NCI-H345 treated with DMSO at 0.1 percent for 48 hours (cell line): ENCODE measurements around the gene CD58.
"Not testable (repeated sequence)": the region's sequence is repeated elsewhere in the genome, so short reads cannot be mapped to it uniquely, and the experiment has no call there.

Experiments
- DNase-seq: peaks from one replicate; lab custom pipeline; 2025; ENCODE audit not compliant: unreplicated experiment; lab: John Stamatoyannopoulos, UW

CD58 gene

DNA sequence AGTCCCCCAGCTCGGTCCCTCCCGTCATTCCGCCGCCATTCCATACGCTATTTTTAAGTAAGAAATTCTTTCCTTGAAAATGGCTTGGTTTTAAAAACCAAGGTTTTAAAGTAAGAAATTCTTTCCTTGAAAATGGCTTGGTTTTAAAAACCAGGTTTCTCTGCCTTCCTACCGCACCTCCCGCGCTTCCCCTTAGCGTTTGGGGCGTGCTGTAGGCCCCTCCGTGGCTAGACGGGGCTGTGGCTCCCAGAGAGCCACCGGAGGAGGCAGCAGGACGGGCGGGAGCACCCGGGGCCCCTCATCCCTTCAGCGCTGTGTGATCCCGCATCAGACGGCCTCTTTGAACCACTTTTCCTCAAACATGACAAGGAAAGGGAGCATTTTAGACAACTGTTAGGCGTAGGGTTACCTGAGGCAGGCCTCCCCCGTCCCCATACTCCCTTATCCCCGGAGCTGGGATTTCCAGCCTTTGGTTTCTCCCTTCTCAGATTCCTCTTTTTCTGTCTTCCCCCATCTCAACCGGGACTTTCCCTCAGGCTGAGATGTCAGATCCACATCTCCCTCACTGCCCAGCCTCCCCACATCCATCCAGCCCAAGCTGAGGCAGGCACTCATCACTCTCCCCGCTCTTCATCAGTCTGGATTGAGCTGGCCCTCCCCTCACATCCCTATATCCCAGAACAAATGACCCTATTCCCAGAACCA lies 541 bp upstream of the CD58 start:
- DNase-seq: no peak

DNA sequence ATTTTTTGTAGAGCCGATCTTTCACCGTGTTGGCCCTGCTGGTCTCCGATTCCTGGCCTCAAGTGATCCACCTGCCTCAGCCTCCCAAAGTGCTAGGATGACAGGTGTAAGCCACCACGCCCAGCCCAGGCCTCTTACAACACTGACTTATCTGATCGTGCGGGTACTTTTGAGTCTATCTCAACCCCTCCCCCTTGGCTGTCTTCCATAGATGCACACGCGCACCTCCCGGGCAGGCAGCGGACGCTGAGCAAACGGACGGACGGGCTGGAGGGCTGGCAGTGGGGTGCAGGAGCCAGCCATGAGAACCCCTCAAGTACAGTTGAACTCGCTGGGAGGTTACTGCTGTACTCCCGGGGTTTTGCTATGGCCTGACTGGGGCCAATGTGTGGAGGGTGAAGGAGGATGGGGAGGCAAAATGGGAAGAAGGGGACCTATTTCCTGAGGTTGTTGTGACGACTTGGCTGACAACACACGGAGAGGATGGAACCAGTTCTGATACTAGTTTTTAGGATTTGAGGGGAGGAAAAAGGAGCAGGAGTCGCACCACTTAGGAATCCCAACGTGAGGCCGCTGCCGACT lies 959 bp downstream of the CD58 start:
- DNase-seq: peak; percentile 22

GRCh38 chr1:116569381-116569670 lies 1.5 kb downstream of the CD58 start:
- DNase-seq: no peak

DNA sequence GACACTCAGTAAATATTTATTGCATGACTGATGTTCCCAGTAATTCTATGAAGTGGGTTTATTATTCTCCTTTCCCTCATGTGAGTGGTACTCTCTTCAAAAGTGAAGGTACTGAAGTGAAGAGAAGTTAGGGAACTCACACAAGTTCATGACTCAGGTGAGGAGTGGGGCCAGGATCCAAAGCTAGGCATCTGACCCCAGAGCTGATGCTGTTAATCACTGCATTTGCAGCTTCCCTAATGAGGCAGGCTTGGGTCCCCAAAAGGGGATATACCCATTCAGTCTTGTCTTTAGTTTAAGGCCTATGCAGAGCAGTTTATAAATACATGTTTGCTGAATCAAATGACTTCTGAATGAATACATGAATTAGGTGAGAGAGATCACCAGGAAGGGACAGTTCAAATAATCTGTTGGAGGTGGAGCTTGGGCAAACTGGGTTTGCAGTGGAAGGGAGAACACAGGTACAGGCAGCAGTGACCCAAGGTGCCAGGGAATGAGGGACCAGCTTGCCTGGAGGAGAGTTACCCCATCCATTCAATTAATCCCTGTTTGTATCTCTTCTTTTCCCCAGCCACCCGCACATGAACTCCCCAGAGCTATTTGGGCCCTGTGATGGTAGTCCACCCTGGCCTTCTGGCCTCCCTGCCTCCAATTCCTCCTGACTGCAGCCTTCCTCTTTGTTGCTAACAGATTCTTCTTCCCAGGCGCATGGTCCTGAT lies 2.0 kb downstream of the CD58 start:
- DNase-seq: no peak

DNA sequence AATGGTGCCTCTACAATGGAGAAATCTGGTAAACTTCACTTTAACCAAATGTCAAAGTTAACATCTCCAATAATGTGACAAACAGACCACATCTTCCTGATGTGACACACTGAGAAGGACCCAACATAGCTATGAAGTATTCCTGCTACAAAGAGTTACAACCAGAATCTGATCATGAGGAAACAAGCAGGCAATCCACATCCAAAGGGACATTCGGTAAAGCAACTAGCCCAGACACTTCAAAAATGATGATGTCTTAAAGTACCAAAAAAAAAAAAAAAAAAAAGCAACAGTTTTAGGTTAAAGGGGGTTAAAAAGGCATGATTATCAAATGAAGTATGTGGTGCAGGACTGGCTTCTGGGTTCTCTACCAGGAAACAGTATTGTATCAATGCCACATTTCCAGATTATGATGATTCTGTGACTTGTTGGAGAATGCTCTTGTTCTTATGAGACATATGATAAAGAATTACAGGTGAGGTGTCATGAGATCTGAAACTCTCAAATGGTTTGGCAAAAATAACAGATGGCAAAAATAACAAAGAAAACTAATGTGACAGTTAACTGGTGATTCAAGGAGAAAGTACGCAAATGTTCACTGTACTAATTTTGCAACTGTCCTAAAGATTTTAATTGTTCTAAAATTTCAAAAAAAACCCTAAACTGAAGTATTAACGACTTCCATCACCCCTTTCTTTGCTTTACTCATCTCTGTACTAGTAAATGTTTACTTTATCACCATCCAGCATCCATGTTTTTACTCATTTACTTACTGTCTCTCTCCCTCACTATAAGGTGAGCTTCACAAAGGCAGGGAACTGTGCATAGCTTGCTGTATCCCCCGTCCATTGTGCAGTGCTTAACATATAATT lies 2.8 kb downstream of the CD58 start:
- DNase-seq: no peak

- DNase-seq: no peak
These were observed 5.6 kb downstream of the CD58 start for GRCh38 chr1:116565222-116565621.

DNA sequence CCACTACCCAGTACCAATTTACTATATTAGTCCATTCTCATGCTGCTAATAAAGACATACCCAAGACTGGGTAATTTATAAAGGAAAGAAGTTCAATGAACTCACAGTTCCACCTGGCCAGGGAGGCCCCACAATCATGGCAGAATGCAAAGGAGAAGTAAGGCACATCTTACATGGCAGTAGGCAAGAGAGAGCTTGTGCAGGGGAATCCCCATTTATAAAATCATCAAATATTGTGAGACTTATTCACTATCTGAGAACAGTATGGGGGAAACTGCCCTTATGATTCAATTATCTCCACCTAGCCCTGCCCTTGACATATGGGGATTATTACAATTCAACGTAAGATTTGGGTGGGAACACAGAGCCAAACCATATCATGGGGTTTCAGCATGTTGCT lies 6.4 kb downstream of the CD58 start:
- DNase-seq: no peak

GRCh38 chr1:116562465-116562864 lies 8.4 kb downstream of the CD58 start:
- DNase-seq: not testable (repeated sequence)

DNA sequence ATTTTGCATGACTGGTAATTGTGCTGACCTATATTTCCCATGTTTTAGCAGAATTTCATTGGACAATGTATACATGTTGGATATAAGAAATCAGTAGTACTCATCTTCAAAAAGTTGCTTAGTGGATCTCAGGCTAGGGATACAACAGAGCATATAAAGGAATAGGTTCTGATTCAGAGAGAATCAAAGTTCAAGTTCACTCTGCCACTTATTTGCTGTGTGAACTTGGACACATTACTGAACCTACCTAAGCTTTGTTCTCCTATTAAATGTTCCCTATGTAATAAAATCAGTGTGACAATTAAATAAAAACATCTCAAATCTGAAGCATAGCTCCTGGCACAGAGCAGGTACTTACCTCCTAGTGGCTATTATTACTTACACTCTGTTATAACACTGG lies 9.3 kb downstream of the CD58 start:
- no peak for DNase-seq

GRCh38 chr1:116560704-116561490 lies 9.9 kb downstream of the CD58 start:
- DNase-seq: no peak

- DNase-seq: no peak
These were observed 11.5 kb downstream of the CD58 start for GRCh38 chr1:116559304-116559761.

GRCh38 chr1:116558571-116558970 lies 12.3 kb downstream of the CD58 start:
- no peak for DNase-seq

DNA sequence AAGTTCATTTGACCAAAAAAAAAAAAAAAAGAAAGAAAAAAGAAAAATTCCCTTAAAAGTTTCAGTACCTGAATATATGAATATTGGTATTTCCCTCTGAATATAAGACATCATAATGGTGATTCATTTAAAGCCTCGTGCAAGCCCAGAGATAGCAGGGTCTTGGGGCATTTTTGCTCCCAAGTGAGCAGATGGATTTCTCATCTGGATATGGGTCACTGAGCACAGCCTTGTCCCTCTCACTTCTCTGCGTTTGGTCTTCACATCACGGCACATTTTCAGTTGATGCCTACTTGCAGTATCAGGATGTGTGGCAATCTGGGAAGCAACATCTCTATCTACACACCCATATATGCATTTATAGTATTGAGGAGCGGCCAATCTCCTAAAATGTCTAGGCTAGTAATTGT lies 12.7 kb downstream of the CD58 start:
- DNase-seq: no peak

DNA sequence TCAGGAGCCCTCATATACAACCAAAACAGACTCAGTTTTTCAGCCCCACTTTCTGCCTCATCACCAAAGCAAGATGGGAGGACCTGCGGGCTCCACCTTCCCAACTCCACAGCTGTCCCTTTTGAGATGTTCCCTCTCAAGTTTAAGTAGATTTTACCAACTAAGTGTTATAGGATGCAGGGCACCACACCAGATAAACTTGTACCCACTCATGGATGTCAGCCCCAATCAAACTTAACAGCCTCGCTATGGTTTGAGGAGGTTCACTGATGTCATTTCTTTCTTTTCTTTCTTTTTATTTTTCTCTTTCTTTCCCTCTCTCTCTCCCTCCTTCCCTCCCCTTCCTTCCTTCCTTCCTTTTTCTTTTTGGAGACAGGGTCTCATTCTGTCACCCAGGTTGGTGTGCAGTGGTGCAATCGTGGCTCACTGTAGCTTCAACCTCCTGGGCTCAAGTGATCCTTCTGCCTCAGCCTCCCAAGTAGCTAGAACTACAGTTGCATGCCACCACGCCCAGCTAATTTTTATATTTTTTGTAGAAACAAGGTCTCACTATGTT lies 13.4 kb downstream of the CD58 start:
- no peak for DNase-seq

- no peak for DNase-seq
These were observed 14.4 kb downstream of the CD58 start for GRCh38 chr1:116556289-116557006.

DNA sequence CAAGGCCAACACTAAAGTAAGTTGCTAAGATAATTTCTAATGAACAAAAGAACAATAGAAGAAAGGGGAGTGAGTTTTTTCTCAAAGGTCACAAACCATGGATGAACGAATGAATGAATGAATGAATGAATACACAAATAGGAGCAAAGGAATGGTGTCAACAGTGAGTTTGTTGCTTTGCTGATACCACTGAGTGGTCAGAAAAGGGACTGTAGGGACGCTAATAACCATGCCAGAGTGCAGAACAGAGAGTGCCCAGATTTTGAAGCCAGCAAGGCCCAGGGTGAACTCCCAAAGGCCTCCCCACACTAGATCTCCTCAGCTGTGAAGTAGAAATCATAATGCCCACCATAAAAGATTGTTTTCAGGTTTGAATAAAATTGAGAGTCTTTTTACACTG lies 15.9 kb downstream of the CD58 start:
- DNase-seq: no peak

DNA sequence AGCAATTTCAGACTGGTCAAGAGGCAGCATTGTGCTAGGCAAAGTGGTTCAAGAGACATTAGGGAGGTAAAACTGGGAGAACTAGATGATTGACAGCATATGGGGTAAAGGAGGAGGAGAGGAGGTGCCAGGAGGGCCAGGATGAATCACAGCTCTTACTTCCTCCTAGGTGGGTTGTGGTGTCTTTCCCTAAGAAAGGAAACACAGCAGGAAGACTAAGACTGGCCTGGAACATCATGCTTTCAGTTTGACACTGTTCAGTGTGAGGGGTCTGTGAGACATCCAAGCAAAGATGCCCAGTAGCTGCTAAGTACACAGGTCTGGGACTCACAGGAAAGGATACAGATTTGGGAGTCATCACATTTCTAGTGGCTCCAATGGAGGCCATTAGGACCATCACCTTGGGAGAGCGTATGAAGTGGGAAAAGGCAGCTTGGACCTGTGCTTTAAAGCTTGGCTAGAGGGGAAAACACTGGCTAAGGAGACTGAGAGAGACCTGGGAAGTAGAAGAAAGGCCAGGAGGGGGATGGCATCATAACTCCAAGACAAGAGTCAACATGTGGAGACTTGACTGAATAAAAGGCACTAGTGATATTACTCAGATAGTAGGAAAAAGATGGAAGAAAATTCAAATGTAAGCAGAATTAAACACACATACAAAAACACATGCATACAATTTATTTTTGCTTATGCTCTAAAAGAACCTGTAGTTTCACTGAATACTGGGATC lies 17.3 kb downstream of the CD58 start:
- DNase-seq: no peak

- DNase-seq: no peak
These were observed 24.4 kb downstream of the CD58 start for GRCh38 chr1:116546354-116546977.

- no peak for DNase-seq
These were observed 25.5 kb downstream of the CD58 start for GRCh38 chr1:116545359-116545705.
